Activated CD4-positive, alpha-beta T cell treated with anti-CD3 and anti-CD28 coated beads, Interleukin-2, amount 50 U/mL, for 1 hour (primary cell): ENCODE results near the gene TULP1.

Experiments
- DNase-seq: peaks from one replicate; pipeline ENCODE4 v3.0.0-alpha.2; 2020

TULP1 gene

DNA sequence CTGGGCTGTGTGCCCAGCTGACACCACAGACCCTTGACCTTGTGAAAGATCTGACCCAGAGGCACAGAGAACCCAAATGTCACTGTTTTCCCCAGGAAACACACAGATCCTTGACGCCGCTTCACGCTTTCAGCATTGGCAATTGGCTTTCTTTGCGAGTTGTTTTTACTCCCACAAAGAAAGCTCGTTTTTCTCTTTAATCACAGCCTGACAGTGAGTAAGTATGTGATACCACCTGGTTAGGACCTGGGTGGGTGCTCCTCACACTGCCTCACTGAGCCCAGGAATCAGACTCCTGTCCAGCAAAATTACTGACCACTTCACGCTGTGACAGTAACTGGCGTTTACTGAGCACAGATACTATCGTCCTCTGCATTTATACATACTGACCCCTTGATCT lies 31.5 kb downstream of the TULP1 start:
- no peak for DNase-seq

DNA sequence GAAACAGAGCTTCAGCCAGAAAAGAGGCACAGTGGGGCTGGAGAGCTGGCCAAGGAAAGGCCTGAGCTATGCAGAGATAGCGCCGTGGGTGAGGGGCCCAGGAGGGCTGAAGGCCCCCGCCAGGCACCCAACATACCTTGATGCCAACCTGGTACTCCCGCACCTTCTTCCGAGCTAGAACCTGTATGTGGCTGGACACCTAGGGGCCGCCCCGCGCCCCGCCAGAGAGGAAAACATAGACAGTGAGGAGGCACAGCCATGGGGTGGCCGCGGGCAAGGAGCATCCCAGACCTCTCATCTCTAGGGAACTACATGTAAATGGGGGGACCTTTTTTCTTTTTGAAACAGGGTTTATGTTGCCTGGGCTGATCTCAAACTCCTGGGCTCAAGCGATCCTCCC lies 32.5 kb downstream of the TULP1 start:
- no peak for DNase-seq

DNA sequence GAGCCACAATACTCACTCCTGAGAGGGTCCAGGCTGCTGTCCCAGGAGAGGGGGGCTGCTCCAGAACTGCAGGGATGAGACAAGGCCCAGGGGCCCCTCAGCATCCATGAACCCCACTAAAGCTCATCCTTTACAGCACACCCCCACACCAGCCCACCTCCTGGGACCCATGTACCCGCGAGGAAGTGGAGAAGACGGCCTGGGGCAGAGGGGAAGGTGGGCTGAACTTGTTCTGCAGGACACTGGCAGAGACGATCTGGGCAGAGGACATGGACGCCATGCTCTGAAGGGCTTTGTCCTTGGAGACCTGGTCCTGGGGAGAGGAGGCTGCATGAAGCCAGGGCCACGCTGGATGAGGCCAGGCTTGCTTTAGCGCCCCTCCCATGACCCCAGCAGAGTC lies 34.4 kb downstream of the TULP1 start:
- no peak for DNase-seq

- no peak for DNase-seq
Measured at GRCh38 chr6:35477551-35478179, 35.0 kb downstream of the TULP1 start.

DNA sequence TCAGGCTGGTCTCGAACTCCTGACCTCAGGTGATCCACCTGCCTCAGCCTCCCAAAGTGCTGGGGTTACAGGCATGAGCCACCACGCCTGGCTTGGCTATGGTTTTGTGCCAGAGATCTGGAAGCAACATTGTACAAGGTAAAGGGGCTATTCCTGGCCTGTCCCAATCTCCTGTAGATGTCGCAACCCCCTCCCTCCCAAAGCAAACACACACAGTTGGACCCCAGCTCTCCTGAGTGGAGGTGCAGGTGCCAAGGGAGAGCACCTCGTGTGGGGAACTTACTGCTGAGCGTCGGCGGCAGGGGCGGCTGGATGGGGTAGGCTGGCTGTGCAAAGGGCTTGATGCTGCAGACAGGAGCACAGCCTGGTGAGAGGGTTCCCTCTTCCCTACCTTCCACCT lies 35.7 kb downstream of the TULP1 start:
- DNase-seq, result no peak

GRCh38 chr6:35476004-35476403 lies 36.7 kb downstream of the TULP1 start:
- no peak for DNase-seq

DNA sequence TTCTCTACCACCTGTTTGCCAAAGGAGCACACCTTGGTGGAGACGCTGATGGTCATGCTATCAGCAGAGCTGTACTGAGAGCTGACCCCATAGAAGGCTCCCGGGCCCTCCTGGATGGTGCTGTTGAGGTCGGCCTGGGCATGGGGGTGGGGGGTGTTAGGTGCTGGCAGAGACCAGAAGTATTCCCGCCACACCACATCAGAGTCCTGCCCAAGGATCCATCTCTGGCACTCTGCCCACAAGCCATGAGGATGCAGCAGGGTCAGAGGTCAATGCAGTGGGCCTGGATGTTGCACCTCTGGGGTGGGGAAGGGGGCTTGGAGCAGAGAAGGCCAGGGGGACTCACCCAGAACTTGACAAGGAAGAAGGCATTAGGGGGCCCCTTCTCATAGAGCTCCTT lies 37.1 kb downstream of the TULP1 start:
- no peak for DNase-seq

DNA sequence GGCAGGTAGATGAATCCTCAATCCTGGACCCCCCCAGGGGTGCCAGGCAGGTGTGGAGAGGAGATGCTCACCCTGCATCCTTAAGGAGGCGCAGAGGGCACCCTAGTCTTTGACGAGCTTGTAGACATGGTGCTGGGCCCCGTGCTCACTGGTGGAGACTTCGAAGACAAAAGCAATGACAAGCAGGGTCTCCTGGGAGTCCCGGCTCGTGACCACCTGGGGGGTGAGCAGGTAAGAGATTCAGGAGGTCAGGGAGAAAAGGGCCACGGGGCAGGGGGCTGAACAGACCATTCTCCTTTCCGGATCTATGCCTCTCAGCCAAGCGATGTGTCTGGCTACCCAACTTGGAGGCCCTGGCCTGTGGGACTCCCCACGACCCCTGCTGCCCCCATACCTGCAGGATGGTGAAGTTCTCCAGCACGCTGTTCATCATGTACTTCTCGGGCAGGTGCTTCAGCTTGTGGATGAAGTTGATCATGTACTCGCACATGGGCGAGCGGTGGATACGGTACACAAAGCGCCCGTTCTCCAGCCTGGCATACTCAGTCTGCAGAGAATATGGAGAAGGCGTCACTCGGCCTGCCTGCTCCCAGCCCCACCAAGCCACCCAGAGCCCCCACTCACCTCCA lies 37.6 kb downstream of the TULP1 start:
- DNase-seq, result no peak

GRCh38 chr6:35474131-35474941 lies 38.4 kb downstream of the TULP1 start:
- no peak for DNase-seq

GRCh38 chr6:35473850-35474130 lies 38.9 kb downstream of the TULP1 start:
- DNase-seq, result no peak

GRCh38 chr6:35473075-35473849 lies 39.4 kb downstream of the TULP1 start:
- no peak for DNase-seq

- DNase-seq, result no peak
Measured at GRCh38 chr6:35471836-35472345, 40.8 kb downstream of the TULP1 start.

DNA sequence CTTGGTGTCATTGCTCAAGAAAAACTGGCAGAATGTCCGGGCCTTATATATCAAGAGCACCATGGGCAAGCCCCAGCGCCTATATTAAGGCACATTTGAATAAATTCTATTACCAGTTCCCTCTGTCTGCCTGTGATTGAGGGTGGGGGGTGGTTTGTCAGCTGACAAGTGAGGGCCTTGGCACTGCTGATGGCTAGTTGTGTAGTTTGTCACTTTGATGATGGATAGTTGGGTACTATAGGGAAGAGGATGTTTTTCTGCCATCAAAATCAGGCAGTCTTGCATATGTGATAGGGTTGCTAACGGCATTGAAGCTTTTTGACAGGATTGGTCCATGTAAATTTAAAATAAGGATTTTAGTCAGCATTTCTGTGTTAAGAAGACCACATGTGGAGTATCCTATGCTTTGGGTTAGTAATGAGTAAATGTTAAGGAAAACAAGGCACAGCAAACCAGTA lies 42.0 kb downstream of the TULP1 start:
- no peak for DNase-seq

DNA sequence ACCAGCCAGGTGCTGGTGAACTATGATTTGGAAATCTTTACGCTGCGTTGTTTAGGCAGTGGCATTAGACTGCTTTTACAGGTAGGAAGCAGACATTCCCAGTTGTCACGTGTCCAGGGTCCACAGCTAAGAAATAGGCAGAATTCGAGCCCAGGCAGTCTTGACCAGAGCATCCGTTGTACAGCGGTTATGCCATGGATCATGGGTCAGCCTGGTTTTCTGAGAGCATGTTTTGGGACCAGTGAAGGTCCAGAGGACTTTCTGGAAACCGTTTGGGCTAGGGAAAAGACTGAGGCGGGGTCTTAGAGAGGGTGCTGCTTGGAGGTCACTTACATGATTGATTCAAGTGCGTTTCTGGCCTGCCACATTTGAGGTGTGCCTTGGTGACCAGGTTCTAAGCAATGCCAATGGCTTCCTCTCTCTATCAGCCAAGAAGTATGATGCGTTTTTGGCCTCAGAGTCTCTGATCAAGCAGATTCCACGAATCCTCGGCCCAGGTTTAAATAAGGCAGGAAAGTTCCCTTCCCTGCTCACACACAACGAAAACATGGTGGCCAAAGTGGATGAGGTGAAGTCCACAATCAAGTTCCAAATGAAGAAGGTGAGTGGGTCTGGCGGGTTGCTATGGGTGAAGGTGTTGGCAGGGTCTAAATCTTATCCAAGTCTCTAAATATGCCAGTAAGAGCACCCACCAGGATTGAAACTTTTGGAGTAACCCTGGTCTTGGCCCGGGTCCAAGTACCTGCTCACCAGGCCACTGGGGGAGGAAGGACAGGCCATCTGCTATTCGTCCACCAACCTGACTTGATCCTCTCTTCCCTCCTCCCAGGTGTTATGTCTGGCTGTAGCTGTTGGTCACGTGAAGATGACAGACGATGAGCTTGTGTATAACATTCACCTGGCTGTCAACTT lies 42.7 kb downstream of the TULP1 start:
- no peak for DNase-seq

GRCh38 chr6:35468980-35469750 lies 43.5 kb downstream of the TULP1 start:
- DNase-seq, result no peak

GRCh38 chr6:35468181-35468979 lies 44.3 kb downstream of the TULP1 start, which contains the start of gene RPL10A:
TSS of gene RPL10A (plus strand) at chr6:35468401. CDS start at chr6:35468435, 34 bp downstream.
- DNase-seq, result peak; percentile 94

DNA sequence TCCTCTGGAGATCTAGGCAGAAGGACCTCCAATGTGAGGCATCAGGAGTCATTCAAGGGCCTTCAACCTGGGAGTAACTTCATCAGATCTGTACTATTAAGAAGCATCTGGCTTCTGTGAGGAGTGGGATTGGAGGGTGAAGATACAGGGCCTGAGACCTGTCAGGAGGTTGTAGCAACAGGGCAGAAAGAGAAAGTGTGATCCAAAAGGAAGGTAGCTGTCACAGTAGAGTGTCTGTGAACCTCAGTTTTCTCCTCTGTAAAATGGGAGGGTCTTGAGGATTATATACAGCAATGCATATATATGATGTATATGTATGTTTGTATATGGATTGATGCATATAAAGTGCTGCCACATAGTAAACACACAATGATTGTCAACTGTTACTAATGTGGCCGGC lies 47.0 kb downstream of the TULP1 start:
- no peak for DNase-seq

DNA sequence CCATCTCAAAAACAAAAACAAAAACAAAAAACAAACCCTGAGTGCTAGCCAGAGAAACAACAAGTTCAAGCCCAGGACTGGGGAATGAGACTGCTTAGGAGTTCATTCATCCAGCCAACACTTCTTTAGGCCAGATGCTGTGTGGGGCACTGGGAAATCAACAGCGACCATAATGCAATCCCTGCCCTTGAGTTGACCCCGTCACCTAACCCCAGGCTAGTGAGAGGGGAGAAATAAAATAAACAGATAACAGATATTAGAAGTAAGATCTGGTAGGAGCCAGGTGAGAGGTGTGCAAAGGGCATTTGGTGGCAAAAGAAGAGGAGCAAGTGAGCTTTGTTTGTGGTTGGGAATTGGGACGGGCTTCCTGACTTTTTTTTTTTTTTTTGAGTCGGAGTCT lies 49.4 kb downstream of the TULP1 start:
- DNase-seq, result no peak

GRCh38 chr6:35461270-35461669 lies 51.4 kb downstream of the TULP1 start:
- no peak for DNase-seq

DNA sequence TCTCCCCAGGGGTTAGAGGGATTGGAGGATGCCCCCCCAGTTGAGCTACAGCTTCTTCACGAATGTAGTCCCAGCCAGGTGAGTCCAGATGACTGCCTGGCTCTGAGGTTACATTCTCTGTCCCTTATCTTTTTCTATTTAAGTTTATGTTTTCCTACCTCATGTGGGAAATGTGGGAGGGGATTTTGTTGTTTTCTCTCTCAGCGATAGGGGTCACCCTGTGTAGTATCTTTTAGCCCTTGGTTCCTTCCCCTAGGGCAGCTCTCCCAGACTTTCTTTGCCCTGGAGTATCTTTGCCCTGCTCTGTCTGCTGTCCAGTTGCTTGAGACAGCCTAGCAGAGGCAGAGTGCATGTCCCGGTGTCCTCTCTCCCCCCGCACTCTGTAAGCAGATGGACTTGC lies 54.8 kb downstream of the TULP1 start:
- DNase-seq, result no peak
